Measurements from ENCODE around the gene PTK6.

The PTK6 gene

GRCh38 chr20:63502671-63503172, 34.5 kb downstream of the PTK6 start:
- no peak for DNase-seq (ENCODE audit: low spot score)
- in situ Hi-C loops (cut with MboI; ENCODE audit: low sequenced_read_pairs, unreplicated experiment): no loop called here
- TF ChIP-seq CTCF (IDR thresholded peaks at IDR 0.05; ENCODE audit: borderline replicate concordance, control extremely low read depth, extremely low read depth, insufficient read depth, missing control alignments): no peak

DNA sequence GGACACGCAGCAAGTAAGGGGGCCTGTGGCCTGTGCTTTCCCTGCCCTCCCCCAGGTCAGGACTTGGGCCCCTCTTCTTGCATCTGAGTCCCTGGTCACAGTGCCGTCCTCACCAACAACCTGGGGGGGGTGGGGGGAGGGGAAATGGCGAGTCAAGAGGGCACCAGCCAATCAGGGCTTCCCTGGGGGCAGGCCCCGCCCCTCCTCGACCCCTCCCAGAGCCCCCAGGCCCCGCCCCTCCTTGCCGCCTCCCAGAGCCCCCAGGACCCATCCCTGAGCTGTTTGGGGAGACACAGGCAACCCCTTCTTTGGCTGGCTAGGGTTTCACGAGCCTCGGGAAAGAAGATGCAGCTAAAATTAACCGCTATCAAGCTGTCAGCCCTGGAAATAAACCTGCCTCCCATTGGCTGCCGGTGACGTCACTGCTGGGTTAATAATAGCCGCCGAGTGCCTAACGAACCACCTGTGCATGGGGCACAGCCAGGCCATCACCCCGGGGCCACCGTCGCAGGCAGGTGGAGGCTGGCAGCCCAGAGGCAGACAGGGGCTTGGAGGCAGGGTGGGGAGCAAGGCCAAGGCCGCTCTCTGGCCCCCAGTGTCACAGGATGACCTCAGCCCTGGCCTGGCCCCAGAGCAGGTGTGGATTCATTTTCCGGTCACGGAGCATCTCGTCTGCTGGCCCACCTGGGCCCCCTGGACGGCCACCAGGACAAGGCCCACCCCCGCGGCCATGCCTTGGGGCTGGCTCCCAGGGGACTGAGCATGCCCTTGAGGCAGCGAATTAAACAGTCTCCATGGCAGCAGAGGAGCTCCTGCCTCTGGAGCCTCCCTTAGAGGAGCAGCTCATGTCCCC, 35.1 kb downstream of the PTK6 start:
- in situ Hi-C loops (cut with MboI; ENCODE audit: low sequenced_read_pairs, unreplicated experiment): no loop called here
- TF ChIP-seq CTCF (IDR thresholded peaks at IDR 0.05; ENCODE audit: borderline replicate concordance, control extremely low read depth, extremely low read depth, insufficient read depth, missing control alignments): no peak
- no peak for DNase-seq (ENCODE audit: low spot score)

DNA sequence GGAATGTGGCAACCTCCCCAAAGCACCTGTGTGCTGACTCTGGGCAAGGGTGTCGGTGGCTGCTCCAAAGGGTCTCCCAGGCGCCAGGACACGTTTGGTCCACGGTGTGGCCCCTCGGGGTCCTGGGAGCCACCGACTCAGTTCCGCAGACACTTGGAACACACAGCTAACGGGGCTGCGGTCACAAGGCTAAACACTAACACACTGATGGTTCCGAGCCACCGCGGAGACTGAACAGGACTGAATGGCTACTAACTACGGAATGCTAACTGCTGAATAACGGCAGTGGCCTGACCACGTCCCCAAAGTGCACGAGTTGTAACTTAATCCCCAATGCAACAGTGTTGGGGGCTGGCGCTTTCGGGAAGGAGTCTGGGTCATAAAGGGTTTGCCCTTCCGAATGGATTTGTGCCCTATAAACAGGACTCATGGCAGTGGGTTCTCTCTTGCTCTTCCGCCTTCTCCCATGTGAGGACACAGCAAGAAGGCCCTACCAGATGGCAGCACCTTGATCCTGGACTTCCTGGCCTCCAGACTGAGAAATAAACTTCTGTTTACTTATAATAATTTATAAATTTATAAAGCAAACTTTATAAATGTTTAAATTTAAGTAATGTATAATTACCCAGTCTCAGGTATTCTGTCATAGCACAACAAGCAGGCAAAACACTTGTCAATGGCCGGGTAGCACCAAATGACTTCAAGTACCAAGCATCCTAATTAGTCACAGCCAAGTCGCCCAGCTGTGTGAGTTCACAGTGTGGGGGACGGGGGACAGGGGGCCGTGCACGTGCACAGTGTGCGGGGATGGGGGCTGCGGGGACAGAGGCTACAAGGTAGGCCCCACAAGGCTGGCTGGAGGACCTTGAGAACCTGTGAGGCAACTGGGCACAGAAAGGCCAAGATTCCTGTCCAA, 36.0 kb downstream of the PTK6 start:
- no peak for DNase-seq (ENCODE audit: low spot score)
- TF ChIP-seq CTCF (IDR thresholded peaks at IDR 0.05; ENCODE audit: borderline replicate concordance, control extremely low read depth, extremely low read depth, insufficient read depth, missing control alignments): no peak
- in situ Hi-C loops (cut with MboI; ENCODE audit: low sequenced_read_pairs, unreplicated experiment): no loop called here

DNA sequence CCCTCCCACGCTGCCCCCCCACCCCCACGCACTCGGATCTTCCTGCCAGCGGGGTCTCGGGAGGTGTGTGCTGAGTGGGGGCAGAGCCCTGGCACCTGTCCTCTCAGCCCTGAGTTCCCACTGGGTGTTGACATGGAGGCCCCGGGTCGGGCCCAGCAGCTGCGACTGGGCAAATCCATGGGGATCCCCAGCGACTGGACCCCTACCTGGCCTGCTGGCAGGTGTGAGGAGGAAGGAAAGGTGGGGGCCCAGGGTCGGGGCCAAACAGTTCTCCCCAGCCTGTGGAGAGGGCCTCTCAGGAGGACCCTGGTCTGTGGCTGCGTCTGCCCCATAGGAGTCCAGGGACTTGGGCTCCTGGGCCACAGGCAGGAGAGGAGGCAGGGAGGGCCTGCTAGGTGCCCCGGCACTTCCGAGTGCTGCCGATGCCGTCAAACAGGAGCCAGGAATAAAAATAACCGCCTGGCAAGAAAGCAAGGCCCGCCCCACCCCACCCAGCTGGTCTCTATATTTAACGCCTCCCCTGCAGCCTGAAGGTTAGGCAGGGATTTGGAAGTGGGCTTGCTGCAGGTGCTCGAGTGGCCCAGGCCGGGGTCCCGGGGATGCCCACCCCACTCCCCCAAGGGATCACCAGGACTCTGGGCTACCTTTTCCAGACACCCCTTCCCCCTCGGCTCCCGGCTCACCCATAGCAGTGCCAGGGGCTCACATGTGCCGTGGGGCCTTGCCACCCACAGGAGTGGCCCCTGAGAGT, 36.9 kb downstream of the PTK6 start:
- DNase-seq (ENCODE audit: low spot score): no peak
- TF ChIP-seq CTCF (IDR thresholded peaks at IDR 0.05; ENCODE audit: borderline replicate concordance, control extremely low read depth, extremely low read depth, insufficient read depth, missing control alignments): no peak
- in situ Hi-C loops (cut with MboI; ENCODE audit: low sequenced_read_pairs, unreplicated experiment): no loop called here

GRCh38 chr20:63499338-63499969, 37.7 kb downstream of the PTK6 start:
- in situ Hi-C loops (cut with MboI; ENCODE audit: low sequenced_read_pairs, unreplicated experiment): no loop called here
- no peak for TF ChIP-seq CTCF (IDR thresholded peaks at IDR 0.05; ENCODE audit: borderline replicate concordance, control extremely low read depth, extremely low read depth, insufficient read depth, missing control alignments)
- no peak for DNase-seq (ENCODE audit: low spot score)
